ENCODE results near the gene CA9.

GRCh38 chr9:35689542-35690293, 16.0 kb downstream of the CA9 start, which contains the start of gene TPM2:
- no peak for TF ChIP-seq CTCF (IDR thresholded peaks at IDR 0.05)
- no peak for TF ChIP-seq ZMAT4 (CRISPR knock-in tag; IDR thresholded peaks at IDR 0.05)
- TF ChIP-seq JUN (CRISPR knock-in tag; IDR thresholded peaks at IDR 0.05) = no peak
- no peak for TF ChIP-seq STAT6 (CRISPR knock-in tag; conservative IDR thresholded peaks at IDR 0.05; ENCODE audit: low read depth)
- TF ChIP-seq CREB1 (CRISPR knock-in tag; IDR thresholded peaks at IDR 0.05) = no peak
- no peak for TF ChIP-seq ESRRA (CRISPR knock-in tag; IDR thresholded peaks at IDR 0.05; ENCODE audit: borderline replicate concordance)
- peak; percentile 83; the same call in 1 of the 2 replicates for TF ChIP-seq SMAD3 (CRISPR knock-in tag; IDR thresholded peaks at IDR 0.05; ENCODE audit: borderline replicate concordance)
- 0 out of 2 replicates have a peak, but pooled peaks have one; percentile 55 for TF ChIP-seq NFE2L1 (CRISPR knock-in tag; IDR thresholded peaks at IDR 0.05)
- TF ChIP-seq CBFB (CRISPR knock-in tag; IDR thresholded peaks at IDR 0.05; ENCODE audit: low read depth) = no peak
- TF ChIP-seq ZNF281 (CRISPR knock-in tag; IDR thresholded peaks at IDR 0.05) = peak; percentile 10; the same call in 1 of the 2 replicates
- TF ChIP-seq NR1H2 (CRISPR knock-in tag; IDR thresholded peaks at IDR 0.05) = no peak
- peak; percentile 92 for TF ChIP-seq ZNF232 (CRISPR knock-in tag; IDR thresholded peaks at IDR 0.05)
- TF ChIP-seq ETV6 (CRISPR knock-in tag; IDR thresholded peaks at IDR 0.05) = peak; percentile 80

Data from WTC11 (cell line).